Esophagus muscularis mucosa (tissue), 4 donors: ENCODE results near the gene SRXN1. TPM values are rescaled to one million over a fixed set of nuclear protein-coding genes. Genes with fewer than 3 reads are reported as not detected.

Experiments
- DNase-seq: peaks from one replicate; pipeline ENCODE4 v3.0.0-alpha.2; 2017; ENCODE audit errors: extremely low spot score
- H3K27ac ChIP-seq, 4 donors: fragments of 200-600 bp; sonication (generic); replicated peaks in 1 of 4; 1 replicate in 3 of 4; 2 replicates in 1 of 4; pipeline ENCODE4 v1.5.1; 2016 to 2019; ENCODE audit warnings: mild to moderate bottlenecking in 1 of 4
- H3K27me3 ChIP-seq, 4 donors: fragments of 200-600 bp; sonication (generic); one replicate each; pipeline versions ENCODE4 v1.5.1 to v1.6.0; 2016 to 2019
- H3K36me3 ChIP-seq, 4 donors: fragments of 200-600 bp; sonication (generic); one replicate each; pipeline ENCODE4 v1.5.1; 2016 to 2019
- H3K4me1 ChIP-seq, 4 donors: fragments of 200-600 bp; sonication (generic); one replicate each; pipeline ENCODE4 v1.5.1; 2016 to 2019
- H3K4me3 ChIP-seq, 4 donors: fragments of 200-600 bp; sonication (generic); 1 replicate in 2 of 4; 2 replicates in 2 of 4; pipeline ENCODE4 v1.5.1; 2016 to 2019; ENCODE audit warnings: mild to moderate bottlenecking in 4 of 4, moderate library complexity in 1 of 4
- H3K9me3 ChIP-seq, 4 donors: fragments of 200-600 bp; sonication (generic); 1 replicate in 3 of 4; 2 replicates in 1 of 4; pipeline ENCODE4 v1.5.1; 2016 to 2019
- CTCF ChIP-seq, 3 experiments: fragments of 200-600 bp in 2 of 3; fragments of 450-650 bp in 1 of 3; sonication (generic) in 2 of 3; IDR thresholded peaks; one replicate each; pipeline ENCODE4 v1.5.1; 2017 to 2019; ENCODE audit warnings: antibody characterized with exemption in 3 of 3, mild to moderate bottlenecking in 2 of 3, moderate library complexity in 1 of 3
- EP300 ChIP-seq: sonication (generic); formaldehyde crosslinking; IDR thresholded peaks from one replicate; pipeline ENCODE4 v1.6.1; 2017; ENCODE audit warnings: antibody characterized with exemption
- POLR2A ChIP-seq: fragments of 450-650 bp; IDR thresholded peaks from one replicate; pipeline ENCODE4 v1.6.1; 2017; ENCODE audit warnings: antibody characterized with exemption, moderate library complexity, mild to moderate bottlenecking, low read depth
- POLR2AphosphoS5 ChIP-seq, 2 donors: sonication (generic); formaldehyde crosslinking; IDR thresholded peaks; one replicate each; pipeline ENCODE4 v1.6.1; 2017; ENCODE audit warnings: antibody characterized with exemption in 2 of 2
- WGBS: methylation state at CpG from one replicate; pipeline ENCODE4 v1.1.5; 2018; 5-methylcytosine and 5-hydroxymethylcytosine counted together
- intact Hi-C: fragments of 100-400 bp; cut with DNase I; formaldehyde crosslinking; loops from one replicate; pipeline ENCODE4 v1.15.1; 2023
- total RNA-seq, 4 donors: library from RNA; depleted of rRNA; stranded (reverse); fragments of >200 nt; gene quantifications; one replicate each; pipeline versions ENCODE4 v1.1.0 to v1.2.1, GENCODE V29; 2016

Gene SRXN1
- total RNA-seq, 4 donors from 2014 or later, result 37.0 to 58.2 (median 41.4) TPM

DNA sequence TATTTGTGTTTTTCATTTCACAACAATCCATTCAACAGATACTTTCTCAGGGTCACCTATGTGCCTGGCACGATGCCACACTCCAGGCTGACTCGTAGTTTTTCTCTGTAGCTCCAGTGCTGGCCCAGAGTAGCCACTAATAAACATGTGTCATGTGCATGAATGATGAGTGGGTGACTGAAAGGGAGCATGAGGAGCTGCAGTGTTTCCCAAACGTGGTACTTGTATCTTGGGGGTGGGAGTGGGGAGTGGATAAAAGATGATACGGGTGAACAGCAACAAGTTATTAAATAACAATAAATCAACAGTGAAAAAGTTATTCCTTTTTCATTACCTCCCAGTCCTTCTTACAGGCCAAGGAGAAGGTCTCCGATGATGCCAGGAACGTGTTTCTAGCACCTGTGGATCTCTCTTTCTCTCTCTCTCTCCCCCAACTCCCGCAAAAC lies 17.1 kb downstream of the SRXN1 start:
- no peaks in the 10 kb centered on the region for H3K4me1 ChIP-seq
- H3K9me3 ChIP-seq, result no peaks in the 10 kb centered on the region
- H3K27ac ChIP-seq, result no peak overlapping the region
- intact Hi-C loops, result no loop called here
- no peaks in the 10 kb centered on the region for H3K36me3 ChIP-seq
- TF ChIP-seq EP300, result no peak
- TF ChIP-seq POLR2AphosphoS5 (IDR thresholded peaks at IDR 0.05), result no peak
- no peak for TF ChIP-seq POLR2A
- no peak for TF ChIP-seq CTCF (IDR thresholded peaks at IDR 0.05)
- H3K4me3 ChIP-seq, result no peak overlapping the region
- DNase-seq, result no peak
- 25% methylated on average over 7 of the region's 7 CpGs for WGBS
- H3K27me3 ChIP-seq, result peaks cover 0 to 54% (median 3%) of the 10 kb centered on the region in 4 donors

GRCh38 chr20:635028-635892 lies 17.7 kb downstream of the SRXN1 start:
- intact Hi-C loops, result no loop called here
- DNase-seq, result no peak
- H3K4me1 ChIP-seq, result no peaks in the 10 kb centered on the region
- H3K27ac ChIP-seq, result no peak overlapping the region
- no peaks in the 10 kb centered on the region for H3K36me3 ChIP-seq
- 63% methylated on average over 8 of the region's 9 CpGs for WGBS
- no peak for TF ChIP-seq EP300
- no peak for TF ChIP-seq POLR2AphosphoS5 (IDR thresholded peaks at IDR 0.05)
- no peak for TF ChIP-seq CTCF (IDR thresholded peaks at IDR 0.05)
- TF ChIP-seq POLR2A, result no peak
- no peaks in the 10 kb centered on the region for H3K9me3 ChIP-seq
- H3K4me3 ChIP-seq, result no peak overlapping the region
- peaks cover 0 to 50% (median 3%) of the 10 kb centered on the region in 4 donors for H3K27me3 ChIP-seq

GRCh38 chr20:634148-634925 lies 18.7 kb downstream of the SRXN1 start:
- Histone ChIP-seq H3K27ac (no peak overlapping the region), H3K36me3 (no peaks in the 10 kb centered on the region), H3K4me3 (no peak overlapping the region), H3K4me1 (no peaks in the 10 kb centered on the region), H3K27me3 (peaks cover 0 to 48% (median 3%) of the 10 kb centered on the region in 4 donors), H3K9me3 (no peaks in the 10 kb centered on the region)
- WGBS, result 61% methylated on average over 14 of the region's 14 CpGs
- DNase-seq, result no peak
- intact Hi-C loops, result no loop called here
- TF ChIP-seq POLR2A (no peak), POLR2AphosphoS5 (IDR thresholded peaks at IDR 0.05) (no peak), EP300 (no peak), CTCF (IDR thresholded peaks at IDR 0.05) (no peak)

DNA sequence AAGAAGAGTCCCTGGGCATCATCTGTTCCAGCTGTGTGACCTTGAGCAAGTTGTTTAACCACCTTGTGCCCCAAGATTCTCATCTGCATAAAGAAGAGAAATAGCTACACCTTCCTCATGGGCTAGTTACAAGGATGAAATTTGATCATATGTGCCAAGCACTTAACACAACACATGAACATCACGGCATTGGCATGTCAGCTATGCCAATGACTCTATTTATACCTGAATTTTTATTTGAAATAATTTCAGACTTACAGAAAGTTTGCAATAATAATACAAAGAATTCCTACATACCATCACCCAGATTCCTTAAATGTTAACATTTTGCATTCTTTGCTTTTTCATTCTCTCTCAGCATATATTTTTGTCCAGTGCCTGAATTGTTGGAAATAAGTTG lies 21.9 kb downstream of the SRXN1 start:
- H3K4me1 ChIP-seq, result no peaks in the 10 kb centered on the region
- WGBS, result 61% methylated on average over 1 of the region's 1 CpG
- intact Hi-C loops, result no loop called here
- DNase-seq, result no peak
- no peak for TF ChIP-seq POLR2AphosphoS5 (IDR thresholded peaks at IDR 0.05)
- TF ChIP-seq CTCF (IDR thresholded peaks at IDR 0.05), result no peak
- no peak for TF ChIP-seq EP300
- H3K36me3 ChIP-seq, result no peaks in the 10 kb centered on the region
- no peaks in the 10 kb centered on the region for H3K9me3 ChIP-seq
- H3K27me3 ChIP-seq, result peaks cover 0 to 46% (median 3%) of the 10 kb centered on the region in 4 donors
- no peak overlapping the region for H3K4me3 ChIP-seq
- no peak overlapping the region for H3K27ac ChIP-seq
